SK-N-SH (cell line): ENCODE data around the gene SART1. TPM values are rescaled to one million over a fixed set of nuclear protein-coding genes. Genes with fewer than 3 reads are reported as not detected.

Experiments
- CTCF ChIA-PET: fragments of 300-600, 350-600 bp; formaldehyde crosslinking; extraction: SDS; loops from one replicate; lab custom pipeline; 2021; lab: Yijun Ruan, JAX
- POLR2A ChIA-PET: fragments of 350-600 bp; sonication (Branson Sonifier 250); formaldehyde crosslinking; extraction: SDS; loops from one replicate; lab custom pipeline; 2020; ENCODE audit warnings: antibody characterized with exemption, inconsistent platforms; lab: Yijun Ruan, JAX
- DNase-seq: peaks from one replicate; pipeline ENCODE4 v3.0.0; 2012
- H2AFZ ChIP-seq: fragments of 200-600 bp; sonication (generic); 2 replicates; pipeline ENCODE4 v1.8.1; 2016; ENCODE audit warnings: antibody characterized with exemption, mild to moderate bottlenecking, low read depth
- H3F3A ChIP-seq: fragments of 200-600 bp; sonication (generic); replicated peaks from 2 replicates; pipeline ENCODE3; 2016; ENCODE audit warnings: antibody characterized with exemption, mild to moderate bottlenecking; ENCODE audit not compliant: insufficient read depth
- H3K27ac ChIP-seq, 2 experiments: fragments of 200-500 bp in 1 of 2; fragments of 200-600 bp in 1 of 2; sonication (Bioruptor generic) in 1 of 2; sonication (generic), shearing (Covaris generic) in 1 of 2; 2 replicates each; pipeline versions ENCODE4 v1.5.1 to v1.6.1; 2014 to 2016; ENCODE audit warnings: low read depth in 2 of 2, inconsistent platforms in 1 of 2, low read length in 1 of 2, mild to moderate bottlenecking in 1 of 2, mixed read lengths in 1 of 2
- H3K27me3 ChIP-seq: fragments of 200-600 bp; sonication (generic), shearing (Covaris generic); 2 replicates; pipeline ENCODE4 v1.6.1; 2016; ENCODE audit warnings: mixed run types; ENCODE audit not compliant: insufficient read depth
- H3K36me3 ChIP-seq, 2 experiments: fragments of 200-500 bp in 1 of 2; fragments of 200-600 bp in 1 of 2; sonication (Bioruptor generic) in 1 of 2; sonication (generic) in 1 of 2; replicated peaks in 1 of 2; 2 replicates each; pipeline versions ENCODE3 to v1.5.1; 2014 to 2016; ENCODE audit warnings: low read length in 1 of 2, mild to moderate bottlenecking in 1 of 2; ENCODE audit not compliant: insufficient read depth in 2 of 2, control insufficient read depth in 1 of 2
- H3K4me1 ChIP-seq, 2 experiments: fragments of 200-500 bp in 1 of 2; fragments of 200-600 bp in 1 of 2; sonication (Bioruptor generic) in 1 of 2; sonication (generic), shearing (Covaris generic) in 1 of 2; 2 replicates each; pipeline versions ENCODE4 v1.5.1 to v1.6.1; 2014 to 2016; ENCODE audit warnings: low read depth in 1 of 2, low read length in 1 of 2, mixed run types in 1 of 2; ENCODE audit not compliant: insufficient read depth in 2 of 2, control insufficient read depth in 1 of 2
- H3K4me2 ChIP-seq: fragments of 200-600 bp; sonication (generic), shearing (Covaris generic); 2 replicates; pipeline ENCODE4 v1.6.1; 2017; ENCODE audit warnings: mixed run types
- H3K4me3 ChIP-seq, 2 experiments: fragments of 200-500 bp in 1 of 2; fragments of 200-600 bp in 1 of 2; sonication (Bioruptor generic) in 1 of 2; sonication (generic), shearing (Covaris generic) in 1 of 2; 2 replicates each; pipeline versions ENCODE4 v1.5.1 to v1.8.1; 2014 to 2016; ENCODE audit warnings: low read depth in 2 of 2, inconsistent platforms in 1 of 2, low read length in 1 of 2, mild to moderate bottlenecking in 1 of 2, mixed read lengths in 1 of 2, moderate library complexity in 1 of 2
- H3K79me2 ChIP-seq: fragments of 200-600 bp; sonication (generic); 2 replicates; pipeline ENCODE4 v1.8.1; 2017; ENCODE audit warnings: mild to moderate bottlenecking; ENCODE audit not compliant: insufficient read depth
- H3K9ac ChIP-seq: fragments of 200-600 bp; sonication (generic); 2 replicates; pipeline ENCODE4 v1.6.1; 2017; ENCODE audit warnings: mixed run types
- H3K9me2 ChIP-seq: fragments of 200-600 bp; sonication (generic); 2 replicates; pipeline ENCODE4 v1.6.1; 2017; ENCODE audit warnings: mixed run types
- H3K9me3 ChIP-seq: fragments of 200-600 bp; sonication (generic); 2 replicates; pipeline ENCODE4 v1.6.1; 2017; ENCODE audit warnings: mixed run types, mild to moderate bottlenecking, moderate library complexity
- H4K20me1 ChIP-seq: fragments of 200-600 bp; sonication (generic); 2 replicates; pipeline ENCODE4 v1.6.1; 2017; ENCODE audit warnings: mild to moderate bottlenecking, mixed run types; ENCODE audit not compliant: insufficient read depth
- ELF1 ChIP-seq: IDR thresholded peaks from 2 replicates; pipeline ENCODE4 v1.4.0; 2012
- EZH2phosphoT487 ChIP-seq: fragments of 200-600 bp; sonication (generic); IDR thresholded peaks from 2 replicates; pipeline ENCODE4 v1.6.1; 2017; ENCODE audit warnings: low read depth, mixed run types, mild to moderate bottlenecking, antibody characterized with exemption, moderate library complexity, borderline replicate concordance
- FOXJ3 ChIP-seq: sonication (generic); formaldehyde crosslinking; IDR thresholded peaks from 2 replicates; pipeline ENCODE4 v1.5.1; 2020; ENCODE audit warnings: mild to moderate bottlenecking, missing genetic modification reagents
- IRF3 ChIP-seq: fragments of 150-350 bp; IDR thresholded peaks from 2 replicates; pipeline ENCODE4 v1.6.1; 2016; ENCODE audit warnings: mild to moderate bottlenecking, low read depth, low read length
- JUND ChIP-seq: IDR thresholded peaks from 2 replicates; pipeline ENCODE4 v1.4.0; 2012
- MEF2A ChIP-seq: IDR thresholded peaks from 2 replicates; pipeline ENCODE4 v1.4.0; 2012; ENCODE audit warnings: low read depth, borderline replicate concordance
- MXI1 ChIP-seq: IDR thresholded peaks from 2 replicates; pipeline ENCODE4 v1.6.1; 2012; ENCODE audit warnings: mild to moderate bottlenecking, low read depth, low read length, improper control_type of control experiment
- NFIC ChIP-seq: IDR thresholded peaks from 2 replicates; pipeline ENCODE4 v1.4.0; 2012; ENCODE audit warnings: borderline replicate concordance
- RAD21 ChIP-seq: IDR thresholded peaks from 2 replicates; pipeline ENCODE4 v1.6.1; 2012; ENCODE audit warnings: mild to moderate bottlenecking, low read length
- RCOR1 ChIP-seq: fragments of 150-350 bp; IDR thresholded peaks from 2 replicates; pipeline ENCODE4 v1.6.1; 2017; ENCODE audit warnings: antibody characterized with exemption, low read length
- TAF1 ChIP-seq: IDR thresholded peaks from 2 replicates; pipeline ENCODE4 v1.6.1; 2012; ENCODE audit warnings: low read depth, mild to moderate bottlenecking, low read length, moderate library complexity, borderline replicate concordance
- TEAD4 ChIP-seq: IDR thresholded peaks from 2 replicates; pipeline ENCODE4 v1.4.0; 2012; ENCODE audit warnings: mild to moderate bottlenecking, borderline replicate concordance; ENCODE audit not compliant: insufficient read depth
- USF2 ChIP-seq: fragments of 150-350 bp; IDR thresholded peaks from 2 replicates; pipeline ENCODE4 v1.6.1; 2017; ENCODE audit warnings: antibody characterized with exemption, low read length, low read depth, borderline replicate concordance
- ZBTB33 ChIP-seq: IDR thresholded peaks from 2 replicates; pipeline ENCODE4 v1.4.0; 2012; ENCODE audit warnings: low read depth, borderline replicate concordance
- WGBS: methylation state at CpG from one replicate; pipeline ENCODE4 v1.1.6; 2017; ENCODE audit warnings: low lambda C conversion rate; 5-methylcytosine and 5-hydroxymethylcytosine counted together
- polyA plus RNA-seq, 3 experiments: library from polyadenylated mRNA; depleted of rRNA; stranded (reverse); fragments of >200 nt; gene quantifications; 2 replicates each; pipeline ENCODE4 v1.2.3, GENCODE V29; 2012

The SART1 gene
- polyA plus RNA-seq, 1 of the 3 experiments (the other 2 are of a cell fraction): 73.6 TPM

GRCh38 chr11:66013762-66014100 is 52.2 kb downstream of the SART1 start:
- peak overlapping the region in 1 of 2 experiments; percentile 92; a peak in 1 of 4 replicates for H3K27ac ChIP-seq
- TF ChIP-seq ELF1 (no peak), MXI1 (no peak), USF2 (no peak), TEAD4 (no peak), IRF3 (no peak), RAD21 (no peak), MEF2A (no peak), EZH2phosphoT487 (no peak), TAF1 (no peak), ZBTB33 (no peak), NFIC (no peak), RCOR1 (no peak), JUND (no peak), FOXJ3 (CRISPR knock-in tag) (no peak)
- peaks cover 33% of the 10 kb centered on the region for H3F3A ChIP-seq
- H3K4me1 ChIP-seq: peaks cover 15 to 29% of the 10 kb centered on the region in 2 experiments; a peak in 3 of 4 replicates
- H3K4me3 ChIP-seq: no peak overlapping the region
- no peak overlapping the region for H2AFZ ChIP-seq
- H3K27me3 ChIP-seq: no peaks in the 10 kb centered on the region
- no peaks in the 10 kb centered on the region for H3K36me3 ChIP-seq
- H3K9me3 ChIP-seq: no peaks in the 10 kb centered on the region
- H3K4me2 ChIP-seq: no peak overlapping the region
- H3K9me2 ChIP-seq: no peaks in the 10 kb centered on the region
- H3K79me2 ChIP-seq: peaks cover 20% of the 10 kb centered on the region; the same call in 1 of the 2 replicates
- no peaks in the 10 kb centered on the region for H4K20me1 ChIP-seq
- ChIA-PET POLR2A (no interaction called here), CTCF (interaction anchor here (1.6 to 4.3 kb wide), 4 partner anchors 9 to 54 kb away, joined by 6 to 36 read pairs (median 8); partner anchors contain the start of genes BANF1 and EIF1AD)
- WGBS: 92% methylated on average over 4 of the region's 7 CpGs
- no peak for DNase-seq
- H3K9ac ChIP-seq: no peak overlapping the region
